HTR-8/SVneo (cell line): ENCODE results near the gene SLC4A5.
A peak's percentile ranks its signal among the peaks of the same experiment; 100 is the strongest.
"Not testable (repeated sequence)": the region's sequence is repeated elsewhere in the genome, so short reads cannot be mapped to it uniquely, and the experiment has no call there.

Experiments
- DNase-seq: peaks from one replicate; pipeline ENCODE4 v3.0.0; 2011; ENCODE audit warnings: low spot score, mixed read lengths; ENCODE audit not compliant: insufficient read length
- FAIRE-seq: peaks from 2 replicates; lab custom pipeline; 2011; peaks lifted over from hg19 to GRCh38; lab: Jason Lieb, UNC

Gene SLC4A5

GRCh38 chr2:74367789-74368188 is 24.6 kb upstream of the SLC4A5 start:
- DNase-seq (no peak), FAIRE-seq (no peak)

DNA sequence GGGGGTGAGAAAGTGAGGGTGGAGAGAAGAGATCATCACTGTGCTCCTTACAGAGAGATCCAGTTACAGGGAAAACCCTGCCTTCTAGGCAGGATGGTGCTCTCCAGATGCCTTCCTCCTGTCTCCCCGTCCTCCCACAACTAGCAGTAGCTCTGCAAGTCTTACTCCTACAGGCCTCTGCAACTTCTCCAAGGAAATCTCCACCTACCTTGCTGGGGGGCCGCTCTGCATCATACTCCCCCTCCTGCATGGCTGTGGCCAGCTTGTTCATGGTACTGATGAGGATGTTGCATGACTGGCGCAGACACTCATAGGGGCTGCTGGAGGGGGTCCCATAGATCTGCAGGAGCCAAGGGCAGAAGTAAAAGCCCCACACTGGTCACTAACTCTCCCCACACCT is 22.8 kb upstream of the SLC4A5 start:
- no peak for DNase-seq
- FAIRE-seq = no peak

DNA sequence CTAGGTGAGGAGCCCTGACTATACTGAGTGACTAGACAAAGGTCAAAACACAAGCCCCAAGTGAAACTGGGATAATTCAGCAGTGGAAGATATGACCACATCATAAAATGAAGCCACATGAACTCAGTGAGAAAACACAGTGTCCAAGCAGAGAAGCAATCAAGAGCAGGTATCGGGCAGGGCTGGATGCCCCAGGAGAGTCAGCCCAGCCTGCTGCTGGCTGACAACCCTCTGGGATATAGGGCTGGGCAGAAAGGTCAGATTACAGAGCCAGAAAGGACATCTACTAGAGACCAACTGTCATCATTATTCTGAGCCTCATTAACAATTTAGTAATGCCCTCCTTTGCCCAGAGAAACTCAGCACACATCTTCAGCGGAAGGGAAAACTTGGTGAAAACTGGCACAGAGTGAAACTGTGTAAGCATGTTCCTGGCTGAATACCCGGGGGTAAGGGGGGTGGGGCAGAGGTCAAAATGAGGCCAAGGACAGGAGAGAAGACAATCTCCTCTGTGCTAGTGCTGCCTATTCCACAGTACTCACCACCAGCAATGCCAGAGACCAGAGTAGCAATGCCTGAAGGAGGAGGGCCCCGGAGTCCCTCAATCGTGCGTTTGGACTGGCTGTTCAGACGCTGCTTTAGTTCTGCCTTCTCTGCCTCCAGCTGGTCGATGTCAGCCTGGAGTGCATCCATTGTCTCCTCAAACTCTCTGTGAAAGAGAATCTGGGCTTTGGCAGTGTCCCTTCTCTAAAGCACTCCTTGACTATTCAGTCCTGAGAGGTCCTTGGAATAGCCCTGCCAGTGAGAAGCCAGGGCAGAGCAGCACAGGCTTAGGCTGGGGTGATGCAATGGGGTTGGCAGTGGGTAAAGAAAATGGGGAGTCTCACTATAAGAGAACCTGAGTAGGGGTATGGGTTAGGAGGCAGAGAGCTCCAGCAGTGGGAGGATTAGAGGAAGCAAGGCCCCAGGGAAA is 21.6 kb upstream of the SLC4A5 start:
- DNase-seq (no peak), FAIRE-seq (no peak)

DNA sequence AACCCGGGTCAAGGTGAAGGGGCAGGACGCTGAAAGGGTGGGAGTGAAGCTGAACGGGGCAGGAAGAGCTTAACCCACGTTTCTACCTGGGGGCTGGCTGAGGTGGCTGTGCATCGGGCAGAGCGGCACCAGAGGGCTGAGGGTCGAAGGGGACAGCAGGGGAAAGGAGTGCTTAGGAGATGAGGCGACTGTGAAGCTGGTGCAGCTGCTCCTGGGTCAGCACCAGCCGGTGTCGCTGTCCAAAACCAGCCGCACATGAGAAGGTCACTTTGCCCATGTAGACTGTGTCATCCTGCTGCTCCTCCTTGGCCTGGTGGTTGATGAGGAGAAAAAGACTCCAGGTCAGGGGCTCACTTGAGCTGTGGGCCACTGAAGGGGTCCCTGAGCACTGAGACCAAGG is 18.1 kb upstream of the SLC4A5 start:
- FAIRE-seq = no peak
- no peak for DNase-seq

DNA sequence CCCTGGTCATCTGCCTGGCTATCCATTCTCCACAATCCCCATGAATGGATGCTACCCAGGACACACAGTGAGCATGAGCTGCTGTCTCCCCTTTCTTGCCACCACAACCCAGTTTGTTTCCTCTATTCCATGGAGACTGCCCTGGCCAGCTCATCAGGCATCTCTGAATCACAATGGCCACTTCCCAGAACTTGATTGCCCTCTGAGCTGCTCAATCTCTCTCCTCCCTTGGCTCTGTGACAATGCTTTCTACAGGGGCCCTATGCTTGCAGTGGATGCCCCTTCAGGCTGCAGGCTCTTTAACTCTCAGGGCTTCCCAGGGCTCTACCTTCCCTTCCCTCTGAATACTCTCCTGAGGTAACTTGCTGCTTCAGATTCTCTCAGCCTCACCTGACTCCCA is 14.4 kb upstream of the SLC4A5 start:
- FAIRE-seq = no peak
- no peak for DNase-seq

DNA sequence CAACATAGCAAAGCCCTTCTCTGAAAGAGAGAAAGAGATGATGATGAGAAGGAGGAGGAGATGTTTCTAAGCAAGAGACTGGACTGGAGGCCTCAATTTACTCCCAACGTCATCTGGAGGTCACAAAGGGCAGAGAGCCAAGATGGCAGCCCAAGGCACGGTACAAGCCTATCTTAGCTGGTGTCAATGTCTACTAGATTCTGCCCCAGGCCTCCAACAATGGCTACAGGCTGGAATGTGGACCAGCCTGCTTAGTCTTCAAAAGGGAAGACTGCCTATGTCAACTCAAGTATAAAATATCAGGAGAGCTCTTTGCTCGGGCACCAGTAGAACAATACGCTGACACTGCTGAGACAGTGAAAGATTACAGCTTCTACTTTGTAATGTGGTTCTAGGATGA is 6.7 kb upstream of the SLC4A5 start:
- DNase-seq (no peak), FAIRE-seq (no peak)

- DNase-seq = no peak
- FAIRE-seq = no peak
Observed at GRCh38 chr2:74347742-74348141, 4.5 kb upstream of the SLC4A5 start.

DNA sequence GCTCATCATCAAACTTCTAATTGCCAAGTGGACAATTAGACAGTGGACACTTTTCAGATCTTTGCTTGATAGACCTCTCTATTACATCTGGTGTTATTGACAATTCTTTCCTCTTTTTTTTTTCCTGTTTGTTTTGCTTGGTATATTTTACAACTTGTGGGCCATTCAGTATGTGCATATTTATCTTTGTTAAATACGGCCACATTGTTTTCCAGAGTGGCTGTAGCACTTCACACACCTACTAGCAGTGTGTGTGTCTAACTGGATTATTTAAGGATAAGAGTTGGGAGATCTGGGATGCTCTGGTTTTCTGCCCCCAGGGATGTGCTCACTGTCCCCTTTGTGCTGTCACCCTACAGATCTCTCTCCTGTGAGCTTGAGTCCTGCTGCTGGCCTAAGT is 4.1 kb upstream of the SLC4A5 start:
- FAIRE-seq = no peak
- DNase-seq = no peak

DNA sequence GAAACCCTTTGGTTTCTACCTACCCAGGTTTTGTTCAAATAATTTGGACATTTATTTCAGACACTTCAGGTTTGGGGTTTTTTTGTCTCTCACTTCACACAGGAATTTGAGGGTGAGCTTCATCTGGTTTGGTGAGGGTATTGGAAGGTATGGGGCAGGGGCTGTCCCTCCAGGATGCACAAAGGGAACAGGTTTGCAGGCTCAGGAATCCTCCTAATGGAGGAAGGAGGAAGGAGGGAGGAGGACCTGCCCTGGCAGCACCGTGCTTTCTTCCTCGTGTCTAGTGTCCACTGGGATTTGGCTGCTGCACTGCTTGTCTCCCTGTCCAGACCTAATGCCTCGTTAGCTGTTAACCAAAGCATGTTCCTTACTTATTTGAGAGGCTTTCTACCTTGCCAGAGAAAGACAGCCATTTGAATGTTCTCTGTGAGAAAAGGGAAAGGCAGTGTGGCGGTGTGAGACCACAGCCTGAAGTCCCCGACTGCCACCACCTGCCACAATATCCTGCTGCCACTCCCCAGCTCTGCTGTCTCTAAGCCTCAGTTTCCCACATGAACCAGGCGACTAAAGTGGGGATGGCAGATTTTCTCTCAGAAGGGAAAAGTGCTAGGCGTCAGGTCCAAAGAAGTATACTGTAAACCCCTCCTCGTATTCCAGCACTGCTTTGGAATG is 2.2 kb upstream of the SLC4A5 start:
- DNase-seq (no peak), FAIRE-seq (no peak)

- not testable (repeated sequence) for DNase-seq, FAIRE-seq
Observed at GRCh38 chr2:74336227-74336626, 7.0 kb downstream of the SLC4A5 start.

- DNase-seq (peak; percentile 88), FAIRE-seq (peak; percentile 90)
Observed at GRCh38 chr2:74334931-74335333, 8.3 kb downstream of the SLC4A5 start.

- no peak for DNase-seq
- FAIRE-seq = no peak
Observed at GRCh38 chr2:74333896-74334586, 9.2 kb downstream of the SLC4A5 start.

- FAIRE-seq (no peak), DNase-seq (peak; percentile 53)
Observed at GRCh38 chr2:74333175-74333574, 10.0 kb downstream of the SLC4A5 start.

- FAIRE-seq (no peak), DNase-seq (no peak)
Observed at GRCh38 chr2:74332550-74333174, 10.6 kb downstream of the SLC4A5 start.

- DNase-seq (no peak), FAIRE-seq (no peak)
Observed at GRCh38 chr2:74328573-74328972, 14.6 kb downstream of the SLC4A5 start.

DNA sequence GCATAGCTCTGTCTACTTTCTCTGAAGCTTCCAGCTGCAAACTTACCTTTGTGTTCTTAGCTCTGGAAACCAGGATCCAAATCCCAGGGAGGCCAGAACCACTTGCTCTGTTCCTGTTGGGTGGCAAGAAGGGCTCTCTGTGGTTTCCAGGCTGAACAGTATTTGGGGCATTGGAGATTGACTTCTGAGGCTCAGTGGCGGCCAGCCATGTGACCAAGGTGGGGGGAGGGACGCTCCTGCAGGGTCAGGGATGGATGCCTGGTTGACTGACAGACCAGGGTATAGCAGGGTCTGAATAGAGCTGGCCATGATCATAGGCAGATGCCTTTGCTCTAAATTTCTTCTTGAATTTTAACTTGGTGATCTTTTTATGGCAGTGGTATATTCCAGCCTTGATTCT is 15.1 kb downstream of the SLC4A5 start:
- no peak for FAIRE-seq

DNA sequence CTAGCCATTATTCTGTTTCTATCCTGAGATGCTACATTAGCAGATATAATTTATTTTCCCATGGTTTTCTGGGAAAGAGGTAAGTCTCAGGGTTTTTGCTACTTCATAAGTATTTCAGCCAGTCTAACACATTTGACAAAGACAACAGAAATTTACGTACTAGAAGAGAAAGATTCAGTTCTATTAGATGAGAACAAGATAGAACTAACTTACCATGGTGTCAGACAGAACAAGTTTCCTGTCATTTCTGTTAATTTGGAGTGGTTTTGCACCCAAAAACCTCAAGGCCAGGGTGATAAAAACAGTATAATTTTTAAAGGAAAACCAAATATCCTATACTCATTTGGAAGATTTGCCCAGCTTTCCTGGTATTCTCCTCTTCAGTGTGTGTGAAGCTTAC is 15.6 kb downstream of the SLC4A5 start:
- DNase-seq (no peak), FAIRE-seq (no peak)

More for the DNA sequence above, 15.1 kb downstream of the SLC4A5 start:
- no peak for DNase-seq

DNA sequence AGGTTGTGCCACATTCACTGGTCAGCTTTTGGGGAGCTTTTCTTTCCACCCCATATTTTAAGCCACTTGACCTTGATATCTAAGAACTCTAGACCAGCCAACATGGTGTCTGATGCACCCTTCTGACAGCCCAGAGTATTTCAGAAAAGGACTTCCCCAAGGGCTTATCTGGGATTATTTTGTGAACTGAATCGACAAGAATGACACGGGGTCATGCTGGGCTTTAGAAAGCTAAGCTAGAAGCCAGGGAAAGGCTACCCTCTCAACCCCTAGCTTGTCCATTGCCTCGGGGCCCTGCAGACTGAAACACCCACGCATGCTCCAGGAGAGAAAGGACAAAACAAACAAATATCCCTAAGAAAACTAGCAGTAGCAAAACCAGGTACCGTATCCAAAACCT is 16.0 kb downstream of the SLC4A5 start:
- FAIRE-seq = no peak

DNA sequence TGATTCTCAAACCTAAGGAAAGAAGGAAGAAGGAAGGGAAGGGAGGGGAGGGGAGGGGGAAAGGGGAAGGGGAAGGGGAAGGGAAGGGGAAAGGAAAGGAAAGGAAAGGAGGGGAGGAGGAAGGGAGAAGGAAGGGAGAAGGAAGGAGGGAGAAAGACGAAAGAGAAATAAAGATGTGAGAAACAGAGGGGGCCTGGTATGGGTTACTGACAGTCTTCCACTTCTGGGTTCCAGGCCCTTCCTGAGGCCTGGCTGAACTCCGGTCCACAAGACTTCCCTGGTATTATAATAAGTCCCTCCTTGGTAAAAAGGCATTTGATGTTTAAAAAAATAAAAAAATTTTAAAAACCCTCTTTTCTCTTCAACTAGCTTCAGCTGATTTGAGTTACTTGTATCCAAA is 17.4 kb downstream of the SLC4A5 start:
- DNase-seq (no peak), FAIRE-seq (no peak)

More for the DNA sequence above, 16.0 kb downstream of the SLC4A5 start:
- DNase-seq = no peak

GRCh38 chr2:74321737-74322136 is 21.5 kb downstream of the SLC4A5 start:
- DNase-seq = no peak
- peak; percentile 31 for FAIRE-seq
